SK-N-SH (cell line): ENCODE results near the gene CERS6.

ENCODE experiments used
- JUND ChIP-seq: IDR thresholded peaks from 2 replicates; pipeline ENCODE4 v1.4.0; 2012
- MEF2A ChIP-seq: IDR thresholded peaks from 2 replicates; pipeline ENCODE4 v1.4.0; 2012; ENCODE audit warnings: low read depth, borderline replicate concordance
- MXI1 ChIP-seq: IDR thresholded peaks from 2 replicates; pipeline ENCODE4 v1.6.1; 2012; ENCODE audit warnings: mild to moderate bottlenecking, low read depth, low read length, improper control_type of control experiment
- SIN3A ChIP-seq: IDR thresholded peaks from 2 replicates; pipeline ENCODE4 v1.6.1; 2012; ENCODE audit warnings: low read depth, mild to moderate bottlenecking, low read length, moderate library complexity, borderline replicate concordance
- YY1 ChIP-seq: IDR thresholded peaks from 2 replicates; pipeline ENCODE4 v1.4.0; 2012; ENCODE audit warnings: low read depth, mild to moderate bottlenecking
- TF ChIP-seq, protein P1 (sequence below): fragments of 200-600 bp; sonication (generic); IDR thresholded peaks from 2 replicates; pipeline ENCODE4 v1.6.1; 2017; ENCODE audit warnings: antibody characterized with exemption, mild to moderate bottlenecking, moderate library complexity
- TF ChIP-seq, protein P2 (sequence below): fragments of 150-350 bp; IDR thresholded peaks from 2 replicates; pipeline ENCODE4 v1.6.1; 2016; ENCODE audit warnings: mild to moderate bottlenecking, low read depth, low read length
- TF ChIP-seq, protein P3 (sequence below): IDR thresholded peaks from 2 replicates; pipeline ENCODE4 v1.4.0; 2012; ENCODE audit warnings: low read depth

DNA sequence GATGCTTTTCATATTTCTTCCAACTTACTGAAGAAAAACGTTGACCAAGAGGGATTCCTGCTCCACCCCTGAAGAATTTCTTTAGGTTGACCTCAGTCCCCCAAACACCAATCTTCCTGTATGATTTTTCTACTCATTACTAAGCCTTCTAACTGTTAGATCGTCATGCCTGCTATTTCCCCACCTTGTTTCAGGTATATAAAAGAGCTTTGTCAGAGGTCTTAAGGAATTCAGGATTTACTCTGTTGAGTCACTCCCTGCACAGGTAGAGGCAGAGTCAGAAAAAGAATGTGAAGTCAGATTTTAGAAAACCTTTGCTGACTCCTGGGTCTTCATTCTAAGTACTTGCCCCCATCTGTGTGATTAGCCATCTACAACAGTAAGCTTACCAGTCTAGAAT is 262.6 kb downstream of the CERS6 start:
- TF ChIP-seq, protein P1, sequence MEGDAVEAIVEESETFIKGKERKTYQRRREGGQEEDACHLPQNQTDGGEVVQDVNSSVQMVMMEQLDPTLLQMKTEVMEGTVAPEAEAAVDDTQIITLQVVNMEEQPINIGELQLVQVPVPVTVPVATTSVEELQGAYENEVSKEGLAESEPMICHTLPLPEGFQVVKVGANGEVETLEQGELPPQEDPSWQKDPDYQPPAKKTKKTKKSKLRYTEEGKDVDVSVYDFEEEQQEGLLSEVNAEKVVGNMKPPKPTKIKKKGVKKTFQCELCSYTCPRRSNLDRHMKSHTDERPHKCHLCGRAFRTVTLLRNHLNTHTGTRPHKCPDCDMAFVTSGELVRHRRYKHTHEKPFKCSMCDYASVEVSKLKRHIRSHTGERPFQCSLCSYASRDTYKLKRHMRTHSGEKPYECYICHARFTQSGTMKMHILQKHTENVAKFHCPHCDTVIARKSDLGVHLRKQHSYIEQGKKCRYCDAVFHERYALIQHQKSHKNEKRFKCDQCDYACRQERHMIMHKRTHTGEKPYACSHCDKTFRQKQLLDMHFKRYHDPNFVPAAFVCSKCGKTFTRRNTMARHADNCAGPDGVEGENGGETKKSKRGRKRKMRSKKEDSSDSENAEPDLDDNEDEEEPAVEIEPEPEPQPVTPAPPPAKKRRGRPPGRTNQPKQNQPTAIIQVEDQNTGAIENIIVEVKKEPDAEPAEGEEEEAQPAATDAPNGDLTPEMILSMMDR: no peak
- TF ChIP-seq MEF2A: no peak
- TF ChIP-seq, protein P2, sequence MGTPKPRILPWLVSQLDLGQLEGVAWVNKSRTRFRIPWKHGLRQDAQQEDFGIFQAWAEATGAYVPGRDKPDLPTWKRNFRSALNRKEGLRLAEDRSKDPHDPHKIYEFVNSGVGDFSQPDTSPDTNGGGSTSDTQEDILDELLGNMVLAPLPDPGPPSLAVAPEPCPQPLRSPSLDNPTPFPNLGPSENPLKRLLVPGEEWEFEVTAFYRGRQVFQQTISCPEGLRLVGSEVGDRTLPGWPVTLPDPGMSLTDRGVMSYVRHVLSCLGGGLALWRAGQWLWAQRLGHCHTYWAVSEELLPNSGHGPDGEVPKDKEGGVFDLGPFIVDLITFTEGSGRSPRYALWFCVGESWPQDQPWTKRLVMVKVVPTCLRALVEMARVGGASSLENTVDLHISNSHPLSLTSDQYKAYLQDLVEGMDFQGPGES: no peak
- TF ChIP-seq, protein P3, sequence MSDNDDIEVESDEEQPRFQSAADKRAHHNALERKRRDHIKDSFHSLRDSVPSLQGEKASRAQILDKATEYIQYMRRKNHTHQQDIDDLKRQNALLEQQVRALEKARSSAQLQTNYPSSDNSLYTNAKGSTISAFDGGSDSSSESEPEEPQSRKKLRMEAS: no peak
- TF ChIP-seq SIN3A: no peak
- no peak for TF ChIP-seq MXI1
- TF ChIP-seq YY1: no peak
- no peak for TF ChIP-seq JUND
